HUES64 (cell line): ENCODE measurements around the gene ZNF385B.
"Not testable (repeated sequence)": the region's sequence is repeated elsewhere in the genome, so short reads cannot be mapped to it uniquely, and the experiment has no call there.

ENCODE experiments used
- H3K27ac ChIP-seq: 2 replicates; pipeline ENCODE4 v1.7.0; 2013; ENCODE audit warnings: low read depth, low read length, inconsistent platforms
- H3K27me3 ChIP-seq: 2 replicates; pipeline ENCODE4 v1.6.1; 2013; ENCODE audit warnings: mild to moderate bottlenecking, low read length; ENCODE audit not compliant: insufficient read depth
- H3K36me3 ChIP-seq: 2 replicates; pipeline ENCODE4 v1.6.1; 2013; ENCODE audit warnings: mild to moderate bottlenecking, low read length; ENCODE audit not compliant: insufficient read depth
- H3K4me1 ChIP-seq: 2 replicates; pipeline ENCODE4 v1.6.1; 2013; ENCODE audit warnings: mild to moderate bottlenecking, low read length, moderate library complexity; ENCODE audit not compliant: insufficient read depth
- H3K4me3 ChIP-seq: 2 replicates; pipeline ENCODE4 v1.5.1; 2013; ENCODE audit warnings: mild to moderate bottlenecking, low read length, moderate library complexity
- H3K9ac ChIP-seq: 2 replicates; pipeline ENCODE4 v1.6.1; 2013; ENCODE audit warnings: mild to moderate bottlenecking, low read depth, low read length
- H3K9me3 ChIP-seq: 2 replicates; pipeline ENCODE4 v1.6.1; 2013; ENCODE audit warnings: low read depth, low read length; ENCODE audit not compliant: insufficient read depth
- WGBS: fragments of 150-250, 120-280 bp; methylation state at CpG from one replicate; pipeline ENCODE4 v1.1.7; 2013; ENCODE audit warnings: missing lambda C conversion rate; 5-methylcytosine and 5-hydroxymethylcytosine counted together

The ZNF385B gene

DNA sequence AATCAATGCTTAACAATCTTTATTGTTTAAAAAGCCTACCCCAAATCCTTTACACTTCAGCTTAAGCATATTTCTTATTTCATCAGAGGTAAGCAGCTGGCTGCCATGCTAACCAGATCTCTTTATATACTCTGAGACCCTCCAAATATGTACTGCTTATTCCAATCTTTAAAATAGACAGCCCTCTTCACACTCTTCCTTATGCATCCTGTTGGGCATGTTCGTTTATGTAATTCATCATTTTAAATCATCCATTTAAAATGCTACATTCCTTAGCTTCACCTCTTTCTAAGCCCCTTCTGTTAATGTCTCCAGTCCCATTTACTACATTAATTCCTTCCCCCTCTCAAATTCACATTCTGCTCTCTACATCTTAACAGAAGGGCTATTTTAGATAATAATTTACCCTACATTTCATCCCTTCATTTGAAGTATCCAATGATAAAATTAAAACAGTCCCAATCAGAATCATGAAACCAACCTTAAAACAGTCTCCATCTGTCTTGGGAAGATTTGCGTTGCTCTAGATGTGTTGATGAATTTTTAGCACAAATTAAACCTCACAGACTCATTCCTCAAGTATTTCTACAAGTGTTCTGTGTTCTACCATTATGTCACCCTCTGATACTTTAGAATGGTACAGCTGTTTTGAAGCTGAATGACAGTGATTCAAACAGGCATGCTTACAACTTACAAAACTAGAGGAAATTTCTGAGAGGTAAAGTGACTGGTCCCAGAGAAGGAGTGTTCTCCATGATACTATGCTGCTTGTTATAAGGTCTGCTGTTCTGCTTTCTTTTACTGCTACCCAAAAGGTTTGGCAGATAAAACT lies 59.1 kb downstream of the ZNF385B start:
- peaks cover 7% of the 10 kb centered on the region; the same call in 1 of the 2 replicates for H3K4me1 ChIP-seq
- WGBS = 97% methylated on average over 1 of the region's 2 CpGs
- no peak overlapping the region for H3K27ac ChIP-seq
- H3K36me3 ChIP-seq = no peaks in the 10 kb centered on the region
- H3K4me3 ChIP-seq = no peak overlapping the region
- H3K27me3 ChIP-seq = no peaks in the 10 kb centered on the region
- H3K9me3 ChIP-seq = no peaks in the 10 kb centered on the region
- H3K9ac ChIP-seq = no peak overlapping the region

DNA sequence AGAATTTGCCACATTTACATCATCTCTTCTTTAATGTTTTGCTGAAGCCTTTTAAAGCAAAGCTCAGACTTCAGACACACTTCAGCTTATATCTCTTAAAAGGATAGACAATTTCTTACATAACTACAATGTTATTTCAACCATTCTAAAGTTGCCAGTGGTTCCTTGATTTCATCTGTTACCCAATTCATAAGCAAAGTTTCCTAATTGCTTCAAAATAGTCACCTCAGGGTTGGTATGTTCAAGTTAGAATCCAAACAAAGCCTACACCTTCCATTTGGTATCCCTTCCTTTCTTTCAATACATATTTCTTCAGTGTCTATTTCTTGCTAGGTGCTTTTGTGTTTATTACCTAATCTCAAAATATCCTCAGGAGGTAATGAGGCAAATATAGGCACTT lies 60.6 kb downstream of the ZNF385B start:
- Histone ChIP-seq H3K27ac (no peak overlapping the region), H3K9ac (no peak overlapping the region), H3K4me3 (no peak overlapping the region), H3K4me1 (peaks cover 10% of the 10 kb centered on the region; the same call in 1 of the 2 replicates), H3K36me3 (no peaks in the 10 kb centered on the region), H3K27me3 (no peaks in the 10 kb centered on the region), H3K9me3 (no peaks in the 10 kb centered on the region)

DNA sequence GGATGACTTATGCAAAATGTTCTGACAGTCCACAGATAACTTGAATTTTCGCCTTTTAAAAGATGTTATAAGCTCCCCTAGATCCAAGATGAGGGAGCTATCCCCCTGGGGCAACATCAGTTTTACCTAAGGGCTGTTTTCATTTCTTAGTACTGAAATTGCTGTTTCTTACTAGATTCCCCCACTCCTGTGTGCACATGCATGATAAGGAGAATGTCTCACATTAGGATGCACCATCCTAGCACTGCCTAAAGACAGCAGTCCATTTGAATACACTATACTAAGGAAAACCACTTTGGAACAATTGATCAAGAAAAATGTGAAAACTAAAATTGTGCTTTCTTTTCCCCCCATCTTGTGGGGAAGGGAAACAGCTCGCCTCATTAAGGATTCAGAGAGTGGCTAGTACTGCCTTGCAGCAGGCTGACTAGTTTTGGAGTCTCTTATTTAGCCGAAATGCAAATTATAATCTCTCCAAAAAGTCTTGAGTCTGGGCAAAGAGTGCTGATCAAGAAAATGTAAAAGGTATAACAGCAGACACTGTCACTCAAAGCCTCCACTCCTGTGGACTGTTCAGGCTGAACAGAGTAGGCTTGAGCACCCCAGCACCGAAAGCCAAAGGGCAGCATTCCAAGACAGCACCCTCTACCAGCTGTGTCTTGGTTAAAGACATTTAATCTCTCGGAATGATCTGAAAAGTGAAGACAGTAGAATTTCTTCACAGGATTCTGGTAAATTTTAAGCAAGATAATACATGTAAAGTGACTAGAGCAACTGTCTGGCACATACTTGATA lies 65.0 kb downstream of the ZNF385B start:
- Histone ChIP-seq H3K36me3 (no peaks in the 10 kb centered on the region), H3K27me3 (no peaks in the 10 kb centered on the region), H3K9ac (no peak overlapping the region), H3K9me3 (no peaks in the 10 kb centered on the region), H3K4me3 (no peak overlapping the region), H3K27ac (no peak overlapping the region), H3K4me1 (peaks cover 10% of the 10 kb centered on the region; the same call in 1 of the 2 replicates)
- WGBS = 90% methylated on average over 5 of the region's 5 CpGs

- Histone ChIP-seq H3K4me3 (no peak overlapping the region), H3K9ac (no peak overlapping the region), H3K4me1 (0 out of 2 replicates have a peak, but pooled peaks cover 3% of the 10 kb centered on the region), H3K36me3 (no peaks in the 10 kb centered on the region), H3K27ac (no peak overlapping the region), H3K27me3 (no peaks in the 10 kb centered on the region), H3K9me3 (no peaks in the 10 kb centered on the region)
Measured at GRCh38 chr2:179793902-179794301, 67.5 kb downstream of the ZNF385B start.

- H3K9ac ChIP-seq = no peak overlapping the region
- H3K9me3 ChIP-seq = no peaks in the 10 kb centered on the region
- H3K36me3 ChIP-seq = no peaks in the 10 kb centered on the region
- H3K4me1 ChIP-seq = 0 out of 2 replicates have a peak, but pooled peaks cover 3% of the 10 kb centered on the region
- no peaks in the 10 kb centered on the region for H3K27me3 ChIP-seq
- H3K27ac ChIP-seq = no peak overlapping the region
- WGBS = 92% methylated on average over 2 of the region's 2 CpGs
- H3K4me3 ChIP-seq = no peak overlapping the region
Measured at GRCh38 chr2:179793238-179793637, 68.2 kb downstream of the ZNF385B start.

DNA sequence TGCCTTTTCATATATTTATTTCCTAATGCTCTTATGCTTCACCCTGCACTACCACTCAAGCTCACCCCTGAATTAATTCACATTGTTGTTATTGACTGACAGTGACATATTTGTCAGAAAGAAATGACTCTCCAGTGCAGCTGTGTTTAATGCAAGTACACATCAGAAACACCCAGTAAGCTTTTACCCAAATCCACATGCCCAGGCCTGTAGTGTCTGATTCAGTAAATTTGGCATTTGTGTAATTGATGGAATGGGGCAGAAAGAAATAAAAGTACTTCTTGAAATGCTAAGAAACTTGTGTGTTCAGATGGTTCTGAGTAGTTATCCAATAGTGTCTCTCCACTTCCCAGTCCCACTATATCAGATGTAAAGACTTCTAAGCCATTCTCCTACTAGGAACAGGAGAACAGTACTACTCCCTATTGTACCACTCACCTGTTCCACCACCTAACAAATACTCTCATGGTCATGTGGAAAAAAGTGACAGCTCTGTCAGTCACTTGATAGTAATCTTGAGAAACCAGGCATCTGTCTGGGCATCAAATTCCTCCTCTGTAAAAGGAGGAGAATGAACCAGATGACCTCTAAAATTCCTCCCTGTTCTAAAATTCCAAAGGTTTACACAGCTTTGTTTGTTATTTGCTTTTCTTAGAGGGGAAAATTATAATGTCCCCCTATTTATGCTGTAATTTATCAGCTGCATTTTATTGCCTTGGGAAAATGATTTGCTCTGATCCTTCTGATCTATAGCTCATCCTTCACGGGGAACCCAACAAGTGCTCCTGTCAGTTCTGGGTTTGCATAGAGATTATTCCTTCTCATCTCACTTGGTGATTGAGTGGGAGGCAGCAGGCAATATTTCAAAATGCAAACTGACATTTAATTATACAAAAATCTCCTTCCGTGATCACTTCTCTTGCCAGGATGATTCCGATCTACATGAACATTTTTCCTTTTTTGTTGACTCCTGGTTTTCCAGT lies 70.9 kb downstream of the ZNF385B start:
- no peak overlapping the region for H3K27ac ChIP-seq
- 96% methylated on average over 3 of the region's 3 CpGs for WGBS

DNA sequence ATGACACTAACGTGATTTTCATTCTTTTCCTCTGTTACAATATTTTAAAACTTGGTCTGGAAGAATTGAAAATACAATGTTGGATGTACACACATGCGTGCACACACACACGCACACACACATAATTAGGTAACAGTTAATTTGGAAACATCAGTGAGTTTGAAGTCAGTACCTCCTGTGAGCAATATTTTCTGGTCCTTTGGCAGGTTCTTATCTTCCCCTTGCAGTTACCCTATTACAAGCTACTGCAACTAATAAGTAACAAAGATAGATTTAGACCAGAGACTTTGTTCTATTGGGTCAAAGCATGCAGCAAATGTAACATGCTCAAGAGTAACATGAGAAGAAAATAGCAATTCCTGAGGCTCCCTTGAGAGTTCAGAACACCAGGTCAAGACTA lies 73.3 kb downstream of the ZNF385B start:
- H3K36me3 ChIP-seq = no peaks in the 10 kb centered on the region
- no peak overlapping the region for H3K4me3 ChIP-seq
- H3K27me3 ChIP-seq = no peaks in the 10 kb centered on the region
- no peak overlapping the region for H3K9ac ChIP-seq
- H3K27ac ChIP-seq = no peak overlapping the region
- no peaks in the 10 kb centered on the region for H3K9me3 ChIP-seq
- H3K4me1 ChIP-seq = no peaks in the 10 kb centered on the region
- 67% methylated on average over 1 of the region's 3 CpGs for WGBS

More for the DNA sequence above, 70.9 kb downstream of the ZNF385B start:
- H3K9me3 ChIP-seq = no peaks in the 10 kb centered on the region
- no peaks in the 10 kb centered on the region for H3K4me1 ChIP-seq
- no peaks in the 10 kb centered on the region for H3K36me3 ChIP-seq
- no peaks in the 10 kb centered on the region for H3K27me3 ChIP-seq
- H3K4me3 ChIP-seq = no peak overlapping the region
- H3K9ac ChIP-seq = no peak overlapping the region

DNA sequence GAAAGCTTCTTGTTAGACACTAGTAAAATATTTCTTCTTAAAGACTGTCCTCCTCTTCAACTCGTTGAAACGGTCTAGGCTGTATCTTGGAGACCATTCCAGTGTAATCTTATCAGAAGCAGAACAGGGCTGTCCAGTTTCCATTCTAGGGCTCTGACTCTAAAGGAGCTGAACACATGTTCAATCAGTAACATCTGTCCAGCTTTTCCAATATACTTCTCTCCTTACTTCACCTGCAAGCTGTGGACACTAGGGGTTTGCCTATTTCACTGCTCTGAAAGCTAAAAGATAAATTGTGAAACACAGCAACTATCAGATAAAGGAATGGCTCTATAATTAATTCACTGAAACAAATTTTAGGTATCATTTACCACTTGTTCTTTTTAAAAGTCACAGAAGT lies 73.8 kb downstream of the ZNF385B start:
- H3K4me3 ChIP-seq = no peak overlapping the region
- H3K4me1 ChIP-seq = no peaks in the 10 kb centered on the region
- no peak overlapping the region for H3K27ac ChIP-seq
- H3K9me3 ChIP-seq = no peaks in the 10 kb centered on the region
- H3K36me3 ChIP-seq = no peaks in the 10 kb centered on the region
- no peak overlapping the region for H3K9ac ChIP-seq
- H3K27me3 ChIP-seq = no peaks in the 10 kb centered on the region
- 90% methylated on average over 2 of the region's 2 CpGs for WGBS

GRCh38 chr2:179785902-179786301 lies 75.5 kb downstream of the ZNF385B start:
- Histone ChIP-seq H3K27ac (no peak overlapping the region), H3K27me3 (no peaks in the 10 kb centered on the region), H3K36me3 (no peaks in the 10 kb centered on the region), H3K9me3 (no peaks in the 10 kb centered on the region), H3K4me3 (no peak overlapping the region), H3K9ac (no peak overlapping the region), H3K4me1 (no peaks in the 10 kb centered on the region)
- 92% methylated on average over 1 of the region's 1 CpG for WGBS

GRCh38 chr2:179782346-179782745 lies 79.1 kb downstream of the ZNF385B start:
- not testable (repeated sequence) for H3K9ac ChIP-seq, H3K27ac ChIP-seq, H3K4me3 ChIP-seq, H3K9me3 ChIP-seq, H3K4me1 ChIP-seq, H3K27me3 ChIP-seq, H3K36me3 ChIP-seq
- 94% methylated on average over 1 of the region's 2 CpGs for WGBS
